ENCODE data around the gene AKNAD1.

DNA sequence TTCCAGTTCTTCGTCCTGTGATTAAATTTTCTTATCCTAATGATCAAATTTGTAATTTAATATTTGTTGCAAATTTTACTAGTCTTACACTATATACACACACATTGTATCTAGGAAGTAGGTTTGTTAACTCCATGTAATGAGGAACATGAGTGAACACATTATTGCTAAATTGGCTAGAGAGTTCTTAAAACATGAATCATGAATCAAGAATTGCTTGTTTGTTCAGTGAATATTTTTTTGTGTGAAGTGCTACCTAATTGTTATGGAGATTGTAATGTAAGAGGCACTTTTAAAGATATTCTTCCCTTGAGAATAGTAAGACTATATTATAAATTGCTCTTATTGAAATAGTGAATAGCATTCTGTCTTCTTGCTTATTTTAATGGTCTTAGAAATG is 24.5 kb upstream of the AKNAD1 start:
- TF ChIP-seq, protein P1, sequence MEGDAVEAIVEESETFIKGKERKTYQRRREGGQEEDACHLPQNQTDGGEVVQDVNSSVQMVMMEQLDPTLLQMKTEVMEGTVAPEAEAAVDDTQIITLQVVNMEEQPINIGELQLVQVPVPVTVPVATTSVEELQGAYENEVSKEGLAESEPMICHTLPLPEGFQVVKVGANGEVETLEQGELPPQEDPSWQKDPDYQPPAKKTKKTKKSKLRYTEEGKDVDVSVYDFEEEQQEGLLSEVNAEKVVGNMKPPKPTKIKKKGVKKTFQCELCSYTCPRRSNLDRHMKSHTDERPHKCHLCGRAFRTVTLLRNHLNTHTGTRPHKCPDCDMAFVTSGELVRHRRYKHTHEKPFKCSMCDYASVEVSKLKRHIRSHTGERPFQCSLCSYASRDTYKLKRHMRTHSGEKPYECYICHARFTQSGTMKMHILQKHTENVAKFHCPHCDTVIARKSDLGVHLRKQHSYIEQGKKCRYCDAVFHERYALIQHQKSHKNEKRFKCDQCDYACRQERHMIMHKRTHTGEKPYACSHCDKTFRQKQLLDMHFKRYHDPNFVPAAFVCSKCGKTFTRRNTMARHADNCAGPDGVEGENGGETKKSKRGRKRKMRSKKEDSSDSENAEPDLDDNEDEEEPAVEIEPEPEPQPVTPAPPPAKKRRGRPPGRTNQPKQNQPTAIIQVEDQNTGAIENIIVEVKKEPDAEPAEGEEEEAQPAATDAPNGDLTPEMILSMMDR (IDR thresholded peaks at IDR 0.05; ENCODE audit: low read depth, low read length, poor library complexity, severe bottlenecking): no peak
- TF ChIP-seq EZH2phosphoT487 (IDR thresholded peaks at IDR 0.05; ENCODE audit: borderline replicate concordance, low read length): no peak

Measured in DOHH2 (cell line).